ENCODE measurements around the gene CUX1. TPM values are rescaled to one million over a fixed set of nuclear protein-coding genes. Genes with fewer than 3 reads are reported as not detected.
A peak's percentile ranks its signal among the peaks of the same experiment; 100 is the strongest.

The CUX1 gene
- total and polyA plus RNA-seq, 12 donors = 34.5 to 176 (median 145) TPM

- Histone ChIP-seq H3K27me3 (no peaks in the 10 kb centered on the region), H3K4me3 (no peak overlapping the region), H3K4me1 (peaks cover 0 to 22% (median 4%) of the 10 kb centered on the region in 9 donors), H3K27ac (no peak overlapping the region), H3K9me3 (no peaks in the 10 kb centered on the region), H3K36me3 (peaks cover 0 to 83% (median 13%) of the 10 kb centered on the region in 9 donors)
- TF ChIP-seq CTCF (IDR thresholded peaks at IDR 0.05) = no peak
- ATAC-seq (no peak), DNase-seq (no peak)
- 90 to 91% methylated on average over 13 of the region's 13 CpGs for WGBS, 2 donors
- intact Hi-C loops (cut with DNase I) = no loop called here
Observed at GRCh38 chr7:102210787-102211186, 393.4 kb downstream of the CUX1 start.

DNA sequence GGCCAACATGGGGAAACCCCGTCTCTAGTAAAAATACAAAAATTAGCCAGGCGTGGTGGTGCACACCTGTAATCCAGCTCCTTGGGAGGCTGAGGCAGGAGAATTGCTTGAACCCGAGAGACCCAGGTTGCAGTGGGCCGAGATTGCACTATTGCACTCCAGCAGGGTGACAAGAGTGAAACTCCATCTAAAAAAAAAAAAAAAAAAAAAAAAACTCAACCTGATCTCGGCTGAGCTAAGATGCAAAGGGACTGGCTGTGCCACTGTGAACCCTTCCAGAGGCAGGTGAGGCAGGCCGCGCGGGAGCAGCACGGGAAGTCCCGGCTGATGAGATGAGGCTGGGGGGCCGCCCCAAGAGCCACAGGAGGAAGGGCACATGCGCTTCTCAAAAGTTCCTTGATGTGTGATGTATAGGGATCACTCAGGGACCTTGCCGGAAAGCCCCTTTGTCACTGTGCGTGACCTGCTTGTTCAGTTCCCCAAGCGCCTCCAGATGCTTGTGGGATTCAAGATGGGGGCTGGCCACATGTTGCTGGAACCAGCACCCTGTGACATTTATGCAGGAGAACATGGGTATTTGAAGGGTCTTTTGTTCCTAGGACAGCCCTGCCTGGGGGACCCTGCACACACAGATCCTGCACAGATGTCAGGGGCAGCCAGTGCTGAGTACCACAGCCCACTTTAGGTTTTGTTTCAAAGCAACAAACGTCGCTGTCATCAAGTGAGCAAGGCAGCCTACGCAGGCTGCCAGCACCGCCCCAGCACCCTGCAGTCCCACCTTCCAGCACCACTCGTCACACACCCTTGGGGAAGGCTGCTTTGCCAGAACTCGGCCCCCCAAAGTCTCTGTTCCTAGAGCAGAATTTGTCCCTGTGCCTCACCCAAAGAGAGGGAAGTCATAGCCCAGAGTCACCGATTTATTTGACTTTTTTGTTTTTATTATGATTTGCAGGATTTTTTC lies 394.4 kb downstream of the CUX1 start:
- ATAC-seq (no peak), DNase-seq (no peak)
- no peak overlapping the region for H3K27ac ChIP-seq
- H3K4me1 ChIP-seq = peaks cover 0 to 22% (median 4%) of the 10 kb centered on the region in 9 donors
- WGBS, 2 donors = 94 to 95% methylated on average over 22 of the region's 22 CpGs
- H3K27me3 ChIP-seq = no peaks in the 10 kb centered on the region
- no peaks in the 10 kb centered on the region for H3K9me3 ChIP-seq
- TF ChIP-seq CTCF (IDR thresholded peaks at IDR 0.05) = no peak
- peaks cover 0 to 72% (median 7%) of the 10 kb centered on the region in 9 donors for H3K36me3 ChIP-seq
- no peak overlapping the region for H3K4me3 ChIP-seq
- intact Hi-C loops (cut with DNase I) = no loop called here

DNA sequence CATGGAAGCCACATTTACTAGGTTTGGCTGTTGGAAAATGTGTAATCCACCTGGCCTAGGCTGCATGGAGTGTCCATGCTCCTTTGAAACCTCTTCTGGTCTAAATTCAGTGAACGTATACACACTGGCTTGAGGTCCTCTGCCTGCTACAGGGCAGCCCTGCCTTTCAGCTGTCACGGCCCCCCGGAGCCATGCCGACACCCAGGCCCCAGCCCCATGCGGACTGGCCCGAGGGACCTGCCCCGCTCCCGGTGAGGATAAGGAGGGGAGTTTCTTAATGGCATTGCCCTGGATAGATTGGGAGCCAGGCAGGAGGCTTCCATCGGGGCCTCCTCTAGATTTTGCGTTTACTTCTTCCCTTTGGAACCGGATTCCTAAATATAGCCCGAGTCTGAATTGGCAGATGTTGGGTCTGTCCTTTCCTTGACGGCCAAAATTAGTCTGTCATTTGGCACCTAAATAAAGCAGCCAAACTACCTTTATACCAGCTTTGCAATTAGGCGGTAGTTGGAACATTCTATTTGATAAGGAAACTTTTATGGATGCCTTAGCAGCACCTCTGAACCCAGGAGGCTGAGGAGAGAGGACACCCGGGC lies 397.1 kb downstream of the CUX1 start:
- no peaks in the 10 kb centered on the region for H3K9me3 ChIP-seq
- no peaks in the 10 kb centered on the region for H3K27me3 ChIP-seq
- DNase-seq = no peak
- H3K27ac ChIP-seq = peak overlapping the region in 7 of 10 donors; percentile 2 to 59 (median 55)
- 50 to 69% methylated on average over 15 of the region's 15 CpGs for WGBS, 2 donors
- peaks cover 0 to 22% (median 4%) of the 10 kb centered on the region in 9 donors for H3K4me1 ChIP-seq
- intact Hi-C loops (cut with DNase I) = loop anchor here in 1 of 10 donors (5.0 kb wide), 1 partner anchor 57 kb away; no protein-coding TSS in a partner anchor
- peak in 6 of 8 donors; percentile 51 to 78 (median 60) for ATAC-seq
- no peak for TF ChIP-seq CTCF (IDR thresholded peaks at IDR 0.05)
- H3K4me3 ChIP-seq = no peak overlapping the region
- peaks cover 0 to 51% (median 0%) of the 10 kb centered on the region in 9 donors for H3K36me3 ChIP-seq

DNA sequence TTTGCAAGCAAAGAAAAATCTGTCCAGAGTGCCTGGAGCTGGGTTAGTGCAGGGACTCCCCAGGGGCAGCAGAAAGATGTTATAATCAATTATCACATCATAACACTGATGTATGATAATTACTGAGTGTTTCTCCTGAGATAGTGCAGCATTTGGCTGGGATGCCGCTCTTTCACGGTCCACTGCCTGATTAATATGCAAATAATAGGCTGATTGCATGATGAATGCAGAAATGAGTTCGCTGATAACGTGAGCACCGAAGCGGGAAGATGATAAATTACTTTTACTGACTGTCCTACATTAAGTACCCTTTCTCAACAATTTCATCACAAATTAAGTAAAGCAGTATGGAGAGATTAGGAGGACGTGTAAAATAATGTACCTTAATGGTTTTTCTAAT lies 397.8 kb downstream of the CUX1 start:
- no peaks in the 10 kb centered on the region for H3K9me3 ChIP-seq
- H3K36me3 ChIP-seq = peaks cover 0 to 47% (median 0%) of the 10 kb centered on the region in 9 donors
- no peak for DNase-seq
- H3K4me3 ChIP-seq = no peak overlapping the region
- ATAC-seq = no peak
- no peak overlapping the region for H3K27ac ChIP-seq
- peaks cover 0 to 22% (median 4%) of the 10 kb centered on the region in 9 donors for H3K4me1 ChIP-seq
- no peaks in the 10 kb centered on the region for H3K27me3 ChIP-seq
- 70 to 78% methylated on average over 7 of the region's 7 CpGs for WGBS, 2 donors
- TF ChIP-seq CTCF (IDR thresholded peaks at IDR 0.05) = no peak
- intact Hi-C loops (cut with DNase I) = loop anchor here in 1 of 10 donors (5.0 kb wide), 1 partner anchor 58 kb away; no protein-coding TSS in a partner anchor

Measured in heart right ventricle (tissue), 16 donors.